Progenitor cell of endocrine pancreas (in vitro differentiated cells): ENCODE data around the gene FAM216A. TPM values are rescaled to one million over a fixed set of nuclear protein-coding genes. Genes with fewer than 3 reads are reported as not detected.
A peak's percentile ranks its signal among the peaks of the same experiment; 100 is the strongest.
"Not testable (repeated sequence)": the region's sequence is repeated elsewhere in the genome, so short reads cannot be mapped to it uniquely, and the experiment has no call there.

Experiments
- DNase-seq: peaks from one replicate; pipeline ENCODE4 v3.0.0; 2021; ENCODE audit warnings: low spot score; ENCODE audit not compliant: unreplicated experiment
- H3K27ac Mint-ChIP-seq: 2 replicates; pipeline ENCODE4 v1.8.0; 2021; ENCODE audit warnings: mild to moderate bottlenecking, moderate library complexity, mixed read lengths
- H3K27me3 Mint-ChIP-seq: 2 replicates; pipeline ENCODE4 v1.8.0; 2021; ENCODE audit warnings: mixed read lengths
- H3K36me3 Mint-ChIP-seq: 2 replicates; pipeline ENCODE4 v1.8.0; 2022; ENCODE audit warnings: mixed read lengths; ENCODE audit not compliant: insufficient read depth
- H3K4me1 Mint-ChIP-seq: 2 replicates; pipeline ENCODE4 v1.8.0; 2021; ENCODE audit warnings: low read depth, mixed read lengths
- H3K4me3 Mint-ChIP-seq: 2 replicates; pipeline ENCODE4 v1.8.0; 2021; ENCODE audit warnings: low read depth, mild to moderate bottlenecking, moderate library complexity, mixed read lengths
- H3K9me3 Mint-ChIP-seq: 2 replicates; pipeline ENCODE4 v1.8.0; 2021; ENCODE audit warnings: low read depth, mixed read lengths
- long read RNA-seq: library from polyadenylated mRNA; unstranded; transcript quantifications from one replicate; pipeline ENCODE4 v2.0.0, GENCODE V29; 2020
- total RNA-seq: library from RNA; stranded (reverse); gene quantifications from 2 replicates; pipeline ENCODE4 v1.2.1, GENCODE V29; 2021
- TF ChIP-seq, protein P1 (sequence below): fragments of 200-600 bp; sonication (generic); IDR thresholded peaks from one replicate; pipeline ENCODE4 v1.5.0; 2021; ENCODE audit warnings: antibody characterized with exemption, mild to moderate bottlenecking; ENCODE audit not compliant: unreplicated experiment

FAM216A gene, protein sequence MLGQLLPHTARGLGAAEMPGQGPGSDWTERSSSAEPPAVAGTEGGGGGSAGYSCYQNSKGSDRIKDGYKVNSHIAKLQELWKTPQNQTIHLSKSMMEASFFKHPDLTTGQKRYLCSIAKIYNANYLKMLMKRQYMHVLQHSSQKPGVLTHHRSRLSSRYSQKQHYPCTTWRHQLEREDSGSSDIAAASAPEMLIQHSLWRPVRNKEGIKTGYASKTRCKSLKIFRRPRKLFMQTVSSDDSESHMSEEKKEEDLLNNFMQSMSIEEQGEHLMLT
- total RNA-seq: 5.3 and 6.8 TPM in 2 replicates
- long read RNA-seq, transcript FAM216A-201 (7 exons, 1,582 nt): major isoform, 6 of 9 reads
- long read RNA-seq, partial matches to known transcripts: 0 of 9 reads
- long read RNA-seq, other reads (novel, unspliced or antisense): 3 of 9 reads

DNA sequence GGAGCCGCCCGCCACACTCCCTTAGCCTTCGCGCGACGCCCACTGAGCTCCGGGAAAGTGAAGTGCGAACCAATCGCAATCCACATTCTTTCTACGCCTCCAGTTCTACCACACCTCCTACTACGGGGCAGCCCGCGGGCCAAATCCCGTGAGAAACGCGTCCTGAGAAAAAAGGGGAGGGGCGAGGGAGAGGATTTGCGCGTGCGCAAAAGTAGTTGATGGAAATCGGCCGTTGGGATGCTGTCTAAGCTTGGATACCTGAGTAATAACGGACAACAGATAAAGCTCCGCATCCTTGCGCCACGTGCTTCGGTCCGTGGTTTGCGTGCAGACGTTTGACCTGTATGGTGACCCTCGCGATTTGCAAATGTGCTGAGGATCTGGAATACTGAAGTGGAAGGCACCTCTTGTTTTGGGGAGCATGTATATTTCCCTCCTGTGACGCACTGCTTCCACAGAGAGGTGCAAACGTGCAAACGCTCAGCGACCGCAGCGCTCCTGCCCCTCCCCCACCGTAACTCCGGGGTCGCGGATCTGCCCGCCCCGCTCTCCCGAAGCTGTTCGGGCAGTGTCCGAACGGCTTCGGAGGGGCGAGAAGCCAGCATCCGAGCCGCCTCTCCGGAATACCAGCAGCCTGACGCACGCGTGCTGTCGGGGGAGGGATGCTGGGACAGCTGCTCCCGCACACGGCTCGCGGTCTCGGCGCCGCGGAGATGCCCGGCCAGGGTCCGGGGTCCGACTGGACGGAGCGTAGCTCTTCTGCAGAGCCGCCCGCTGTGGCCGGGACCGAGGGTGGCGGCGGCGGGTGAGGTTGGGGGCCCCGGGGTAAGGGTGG lies at the start of gene FAM216A, which contains the start of gene GPN3:
TSS of gene FAM216A (plus strand) at position 632 of the 835 bp plus-strand sequence. CDS start at position 663, 31 bp downstream.
TSS of gene GPN3 (minus strand) at position 44 of the 835 bp plus-strand sequence. CDS start 54 bp downstream, outside the sequence.
- peak within 1 kb of the TSS; percentile 98 for H3K27ac Mint-ChIP-seq
- DNase-seq: peak; percentile 94
- H3K9me3 Mint-ChIP-seq: no peaks in the 10 kb centered on the region
- H3K4me3 Mint-ChIP-seq: peak within 1 kb of the TSS; percentile 91
- no peaks in the 10 kb centered on the region for H3K27me3 Mint-ChIP-seq
- H3K36me3 Mint-ChIP-seq: peaks cover 4% of the 10 kb centered on the region
- TF ChIP-seq, protein P1, sequence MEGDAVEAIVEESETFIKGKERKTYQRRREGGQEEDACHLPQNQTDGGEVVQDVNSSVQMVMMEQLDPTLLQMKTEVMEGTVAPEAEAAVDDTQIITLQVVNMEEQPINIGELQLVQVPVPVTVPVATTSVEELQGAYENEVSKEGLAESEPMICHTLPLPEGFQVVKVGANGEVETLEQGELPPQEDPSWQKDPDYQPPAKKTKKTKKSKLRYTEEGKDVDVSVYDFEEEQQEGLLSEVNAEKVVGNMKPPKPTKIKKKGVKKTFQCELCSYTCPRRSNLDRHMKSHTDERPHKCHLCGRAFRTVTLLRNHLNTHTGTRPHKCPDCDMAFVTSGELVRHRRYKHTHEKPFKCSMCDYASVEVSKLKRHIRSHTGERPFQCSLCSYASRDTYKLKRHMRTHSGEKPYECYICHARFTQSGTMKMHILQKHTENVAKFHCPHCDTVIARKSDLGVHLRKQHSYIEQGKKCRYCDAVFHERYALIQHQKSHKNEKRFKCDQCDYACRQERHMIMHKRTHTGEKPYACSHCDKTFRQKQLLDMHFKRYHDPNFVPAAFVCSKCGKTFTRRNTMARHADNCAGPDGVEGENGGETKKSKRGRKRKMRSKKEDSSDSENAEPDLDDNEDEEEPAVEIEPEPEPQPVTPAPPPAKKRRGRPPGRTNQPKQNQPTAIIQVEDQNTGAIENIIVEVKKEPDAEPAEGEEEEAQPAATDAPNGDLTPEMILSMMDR: no peak
- peaks cover 16% of the 10 kb centered on the region for H3K4me1 Mint-ChIP-seq

DNA sequence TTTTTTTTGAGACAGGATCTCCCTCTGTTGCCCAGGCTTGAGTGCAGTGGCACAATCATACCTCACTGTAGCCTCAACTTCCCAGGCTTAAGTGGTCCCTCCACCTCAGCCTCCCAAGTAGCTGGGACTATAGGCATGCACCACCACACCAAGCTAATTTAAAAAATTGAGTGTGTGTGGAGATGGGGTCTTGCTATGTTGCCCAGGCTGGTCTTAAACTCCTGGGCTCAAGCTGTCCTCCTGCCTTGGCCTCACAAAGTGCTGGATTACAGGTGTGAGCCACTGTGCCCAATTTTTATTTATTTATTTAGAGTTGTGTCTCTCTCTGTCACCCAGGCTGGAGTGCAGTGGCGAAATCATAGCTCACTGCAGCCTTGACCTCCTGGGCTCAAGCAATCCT lies 48.0 kb upstream of the FAM216A start:
- H3K27ac Mint-ChIP-seq, H3K27me3 Mint-ChIP-seq, H3K4me1 Mint-ChIP-seq, H3K4me3 Mint-ChIP-seq, H3K36me3 Mint-ChIP-seq, H3K9me3 Mint-ChIP-seq, DNase-seq: not testable (repeated sequence)

DNA sequence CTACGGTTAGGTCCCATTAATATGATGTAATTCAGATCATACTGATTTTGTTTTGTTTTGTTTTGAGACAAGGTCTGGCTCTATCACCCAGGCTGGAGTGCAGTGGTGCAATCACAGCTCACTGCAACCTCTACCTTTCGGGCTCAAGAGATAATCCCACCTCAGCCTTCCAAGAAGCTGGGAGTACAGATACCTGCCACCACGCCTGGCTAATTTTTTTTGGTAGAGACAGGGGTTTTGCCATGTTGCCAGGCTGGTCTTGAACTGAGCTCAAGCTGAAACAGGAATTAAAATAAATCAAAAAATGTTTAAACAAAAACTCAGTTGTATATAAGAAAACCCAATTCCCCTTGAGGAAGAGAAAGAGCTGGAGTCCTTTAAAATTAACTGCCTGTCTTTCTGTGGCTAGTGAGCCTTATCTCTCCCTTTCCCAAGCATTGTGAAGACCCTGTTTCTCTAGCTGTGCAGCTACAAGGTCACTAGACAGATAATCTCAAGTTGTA lies 47.4 kb upstream of the FAM216A start:
- Mint-ChIP-seq H3K9me3 (no peaks in the 10 kb centered on the region), H3K36me3 (no peaks in the 10 kb centered on the region), H3K27me3 (no peaks in the 10 kb centered on the region)

DNA sequence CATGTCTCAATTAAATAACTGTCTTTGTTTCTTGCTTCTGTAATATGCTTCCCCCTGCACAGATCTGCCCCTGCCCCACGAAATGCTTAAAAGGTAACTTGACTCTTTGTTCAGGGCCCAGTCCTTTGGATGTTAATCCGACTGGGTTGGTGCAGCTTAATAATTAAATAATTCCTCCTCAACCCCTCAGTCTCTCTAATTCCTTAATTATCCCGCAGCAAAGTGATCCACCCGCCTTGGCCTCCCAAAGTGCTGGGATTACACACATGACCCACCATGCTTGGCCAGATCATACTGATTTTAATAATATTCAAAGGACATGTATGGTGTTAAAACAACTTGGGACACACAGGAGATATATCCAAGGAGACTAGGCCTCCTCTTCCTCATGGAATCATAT lies 46.9 kb upstream of the FAM216A start:
- Mint-ChIP-seq H3K36me3 (no peaks in the 10 kb centered on the region), H3K27me3 (no peaks in the 10 kb centered on the region), H3K4me1 (peaks cover 2% of the 10 kb centered on the region), H3K9me3 (no peaks in the 10 kb centered on the region), H3K4me3 (no peak overlapping the region), H3K27ac (no peak overlapping the region)
- DNase-seq: no peak
- TF ChIP-seq, protein P1: no peak

More for the DNA sequence above, 47.4 kb upstream of the FAM216A start:
- Mint-ChIP-seq H3K4me1 (peaks cover 2% of the 10 kb centered on the region), H3K27ac (no peak overlapping the region), H3K4me3 (no peak overlapping the region)
- DNase-seq: no peak
- TF ChIP-seq, protein P1: no peak

DNA sequence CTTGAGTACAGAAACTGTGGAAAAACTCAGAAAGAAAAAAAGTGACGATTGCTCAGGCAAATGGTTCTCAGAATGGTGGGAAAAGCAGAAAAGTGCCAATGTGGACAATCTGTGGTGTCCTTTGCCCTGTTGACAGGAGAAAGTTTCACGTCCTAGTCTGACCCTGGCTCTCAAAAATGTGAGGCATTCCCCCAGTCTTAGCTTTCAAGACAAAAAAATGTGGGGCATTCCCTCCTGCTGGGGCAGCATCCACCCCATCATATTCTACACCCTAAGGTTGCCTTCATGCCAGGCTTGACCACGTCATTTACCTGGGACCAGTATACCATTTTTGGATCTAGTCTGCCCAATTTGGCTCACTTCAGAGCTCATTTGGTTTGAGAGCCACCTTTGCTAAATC lies 44.4 kb upstream of the FAM216A start:
- no peak for DNase-seq
- Mint-ChIP-seq H3K27me3 (no peaks in the 10 kb centered on the region), H3K27ac (no peak overlapping the region), H3K36me3 (no peaks in the 10 kb centered on the region), H3K4me3 (no peak overlapping the region), H3K9me3 (no peaks in the 10 kb centered on the region), H3K4me1 (peaks cover 2% of the 10 kb centered on the region)
- TF ChIP-seq, protein P1: no peak
